Common myeloid progenitor, CD34-positive (primary cell): Measurements from ENCODE around the gene DAPK2.

ENCODE experiments used
- CTCF ChIA-PET: fragments of 350-600 bp; sonication (Branson Sonifier 250); formaldehyde crosslinking; loops from one replicate; lab custom pipeline; 2021; ENCODE audit warnings: antibody characterized with exemption; lab: Charles Lee
- POLR2A ChIA-PET: fragments of 350-600 bp; sonication (Branson Sonifier 250); formaldehyde crosslinking; loops from one replicate; lab custom pipeline; 2021; ENCODE audit warnings: antibody characterized with exemption; lab: Charles Lee
- DNase-seq, 3 donors: peaks; one replicate each; pipeline versions ENCODE4 v3.0.0 to v3.0.0-alpha.2; 2013
- H3K27ac ChIP-seq, 2 experiments: 1 replicate in 1 of 2; 2 replicates in 1 of 2; pipeline ENCODE4 v1.7.0; 2013; ENCODE audit warnings: inconsistent platforms in 2 of 2, low read length in 2 of 2, mild to moderate bottlenecking in 2 of 2, low read depth in 1 of 2, moderate library complexity in 1 of 2; ENCODE audit not compliant: severe bottlenecking in 2 of 2, insufficient read depth in 1 of 2, poor library complexity in 1 of 2
- H3K27me3 ChIP-seq, 5 experiments: replicated peaks in 2 of 5; 1 replicate in 3 of 5; 2 replicates in 2 of 5; pipeline versions ENCODE4 v1.6.1 to v1.7.0; 2013; ENCODE audit warnings: low read length in 4 of 5, mild to moderate bottlenecking in 2 of 5, moderate library complexity in 2 of 5, inconsistent platforms in 1 of 5; ENCODE audit not compliant: insufficient read depth in 5 of 5, control insufficient read depth in 4 of 5
- H3K36me3 ChIP-seq, 4 experiments: 1 replicate in 2 of 4; 2 replicates in 2 of 4; pipeline versions ENCODE4 v1.6.1 to v1.7.0; 2013; ENCODE audit warnings: low read length in 3 of 4, control low read depth in 1 of 4, mild to moderate bottlenecking in 1 of 4; ENCODE audit not compliant: control insufficient read depth in 4 of 4, insufficient read depth in 4 of 4
- H3K4me1 ChIP-seq, 4 experiments: 1 replicate in 3 of 4; 2 replicates in 1 of 4; pipeline versions ENCODE4 v1.6.1 to v1.7.1; 2013; ENCODE audit warnings: low read length in 3 of 4, mild to moderate bottlenecking in 3 of 4, control low read depth in 1 of 4, inconsistent platforms in 1 of 4, moderate library complexity in 1 of 4; ENCODE audit not compliant: control insufficient read depth in 4 of 4, insufficient read depth in 4 of 4; ENCODE audit errors: control extremely low read depth in 1 of 4
- H3K4me3 ChIP-seq, 7 experiments: 1 replicate in 4 of 7; 2 replicates in 3 of 7; pipeline versions ENCODE4 v1.5.1 to v1.7.0; 2013; ENCODE audit warnings: mild to moderate bottlenecking in 7 of 7, low read length in 6 of 7, moderate library complexity in 6 of 7, inconsistent platforms in 2 of 7, low read depth in 2 of 7, control low read depth in 1 of 7; ENCODE audit not compliant: insufficient read depth in 4 of 7, control insufficient read depth in 1 of 7; ENCODE audit errors: extremely low read depth in 1 of 7
- H3K9me3 ChIP-seq, 5 experiments: 1 replicate in 4 of 5; 2 replicates in 1 of 5; pipeline versions ENCODE4 v1.6.1 to v1.7.1; 2013; ENCODE audit warnings: low read length in 4 of 5, mild to moderate bottlenecking in 2 of 5, inconsistent platforms in 1 of 5, low read depth in 1 of 5, moderate library complexity in 1 of 5; ENCODE audit not compliant: control insufficient read depth in 4 of 5, insufficient read depth in 2 of 5; ENCODE audit errors: control extremely low read depth in 1 of 5
- WGBS: methylation state at CpG from one replicate; pipeline ENCODE4 v1.1.5; 2013; ENCODE audit not compliant: insufficient coverage; 5-methylcytosine and 5-hydroxymethylcytosine counted together

Gene DAPK2

GRCh38 chr15:64019764-64020163 is 26.5 kb downstream of the DAPK2 start:
- 100% methylated on average over 2 of the region's 2 CpGs for WGBS
- Histone ChIP-seq H3K36me3 (no peaks in the 10 kb centered on the region), H3K9me3 (peaks cover 0 to 14% (median 5%) of the 10 kb centered on the region in 5 experiments), H3K27ac (no peak overlapping the region), H3K4me1 (peaks cover 0 to 8% (median 1%) of the 10 kb centered on the region in 4 experiments), H3K4me3 (no peak overlapping the region), H3K27me3 (no peaks in the 10 kb centered on the region)
- ChIA-PET POLR2A (no interaction called here), CTCF (interaction anchor here (0.8 to 1.1 kb wide), 2 partner anchors 13 to 25 kb away, joined by 3 read pairs; no protein-coding TSS in a partner anchor)
- peak in 1 of 3 donors; percentile 7 for DNase-seq

- Histone ChIP-seq H3K27me3 (no peaks in the 10 kb centered on the region), H3K4me1 (peaks cover 0 to 12% (median 5%) of the 10 kb centered on the region in 4 experiments), H3K9me3 (peaks cover 0 to 14% (median 5%) of the 10 kb centered on the region in 5 experiments), H3K27ac (no peak overlapping the region), H3K4me3 (no peak overlapping the region), H3K36me3 (no peaks in the 10 kb centered on the region)
- POLR2A ChIA-PET = no interaction called here
- CTCF ChIA-PET = interaction anchor here (0.7 kb wide), 1 partner anchor 30 kb away, joined by 3 read pairs; no protein-coding TSS in a partner anchor
- no peak for DNase-seq
- 94% methylated on average over 3 of the region's 3 CpGs for WGBS
Measured at GRCh38 chr15:64017591-64018163, 28.6 kb downstream of the DAPK2 start.

- no peak overlapping the region for H3K27ac ChIP-seq
- H3K36me3 ChIP-seq = no peaks in the 10 kb centered on the region
- H3K9me3 ChIP-seq = peaks cover 0 to 14% (median 5%) of the 10 kb centered on the region in 5 experiments
- peaks cover 0 to 12% (median 5%) of the 10 kb centered on the region in 4 experiments for H3K4me1 ChIP-seq
- DNase-seq = no peak
- ChIA-PET POLR2A (no interaction called here), CTCF (no interaction called here)
- 95% methylated on average over 4 of the region's 5 CpGs for WGBS
- no peak overlapping the region for H3K4me3 ChIP-seq
- no peaks in the 10 kb centered on the region for H3K27me3 ChIP-seq
Measured at GRCh38 chr15:64017082-64017588, 29.1 kb downstream of the DAPK2 start.

- H3K27ac ChIP-seq = no peak overlapping the region
- no peaks in the 10 kb centered on the region for H3K27me3 ChIP-seq
- ChIA-PET POLR2A (no interaction called here), CTCF (no interaction called here)
- no peaks in the 10 kb centered on the region for H3K36me3 ChIP-seq
- no peak overlapping the region for H3K4me3 ChIP-seq
- peaks cover 0 to 13% (median 5%) of the 10 kb centered on the region in 4 experiments for H3K4me1 ChIP-seq
- peaks cover 0 to 14% (median 5%) of the 10 kb centered on the region in 5 experiments for H3K9me3 ChIP-seq
- WGBS = 100% methylated on average over 1 of the region's 2 CpGs
- no peak for DNase-seq
Measured at GRCh38 chr15:64016257-64016656, 30.0 kb downstream of the DAPK2 start.

- Histone ChIP-seq H3K9me3 (peaks cover 0 to 2% (median 0%) of the 10 kb centered on the region in 5 experiments), H3K27me3 (no peaks in the 10 kb centered on the region), H3K4me1 (peaks cover 2 to 24% (median 15%) of the 10 kb centered on the region in 4 experiments), H3K36me3 (no peaks in the 10 kb centered on the region), H3K4me3 (no peak overlapping the region), H3K27ac (no peak overlapping the region)
- DNase-seq = no peak
- ChIA-PET POLR2A (no interaction called here), CTCF (no interaction called here)
- whole genome bisulfite sequencing = 90% methylated on average over 4 of the region's 5 CpGs
Measured at GRCh38 chr15:64014995-64015394, 31.3 kb downstream of the DAPK2 start.

- no peaks in the 10 kb centered on the region for H3K27me3 ChIP-seq
- H3K4me1 ChIP-seq = peaks cover 2 to 33% (median 17%) of the 10 kb centered on the region in 4 experiments
- DNase-seq = peak in 1 of 3 donors; percentile 14
- ChIA-PET CTCF (interaction anchor here (0.6 to 1.0 kb wide), 2 partner anchors 8 to 33 kb away, joined by 3 to 6 read pairs; partner anchors contain the start of gene DAPK2), POLR2A (no interaction called here)
- peak overlapping the region in 1 of 7 experiments; percentile 22 for H3K4me3 ChIP-seq
- WGBS = 75% methylated on average over 2 of the region's 3 CpGs
- H3K9me3 ChIP-seq = no peaks in the 10 kb centered on the region
- no peaks in the 10 kb centered on the region for H3K36me3 ChIP-seq
- peak overlapping the region in 1 of 2 experiments; percentile 11 for H3K27ac ChIP-seq
Measured at GRCh38 chr15:64013179-64014062, 32.9 kb downstream of the DAPK2 start.
